Activated CD4-positive, alpha-beta T cell treated with anti-CD3 and anti-CD28 coated beads, Interleukin-2, amount 50 U/mL, for 16 hours (primary cell): ENCODE results near the gene POFUT1.

Experiments
- DNase-seq: peaks from one replicate; pipeline ENCODE4 v3.0.0-alpha.2; 2020

POFUT1 gene

DNA sequence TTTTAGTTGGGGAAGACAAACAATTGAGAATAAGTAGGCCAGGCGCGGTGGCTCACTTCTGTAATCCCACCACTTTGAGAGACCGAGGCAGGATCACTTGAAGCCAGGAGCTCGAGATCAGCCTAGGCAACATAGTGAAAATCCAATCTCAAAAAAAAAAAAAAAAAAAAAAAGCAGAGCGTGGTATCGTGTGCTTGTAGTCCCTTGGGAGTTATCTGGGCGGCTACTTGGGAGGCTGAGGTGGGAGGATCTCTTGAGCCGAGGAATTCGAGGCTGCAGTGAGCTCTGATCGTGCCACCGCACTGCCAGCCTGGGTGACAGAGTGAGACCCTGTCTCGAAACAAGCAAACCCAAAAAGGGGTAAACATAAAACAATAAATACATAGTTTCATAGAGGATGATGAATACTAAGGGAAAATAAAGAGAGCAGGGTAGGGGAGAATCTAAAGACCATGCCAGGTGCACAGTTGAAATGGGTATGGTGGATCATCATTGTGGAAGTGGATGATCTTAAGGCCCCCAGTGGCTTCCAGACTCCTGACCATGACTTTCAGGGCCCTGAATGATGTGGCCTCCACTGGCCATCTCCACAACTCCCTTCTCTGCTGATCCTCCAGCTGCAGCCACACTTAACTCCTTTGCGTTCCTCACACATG is 947 bp downstream of the POFUT1 start:
- DNase-seq = no peak

- DNase-seq = no peak
These were observed 2.3 kb downstream of the POFUT1 start for GRCh38 chr20:32209850-32210605.

- no peak for DNase-seq
These were observed 6.2 kb downstream of the POFUT1 start for GRCh38 chr20:32213870-32214269.

DNA sequence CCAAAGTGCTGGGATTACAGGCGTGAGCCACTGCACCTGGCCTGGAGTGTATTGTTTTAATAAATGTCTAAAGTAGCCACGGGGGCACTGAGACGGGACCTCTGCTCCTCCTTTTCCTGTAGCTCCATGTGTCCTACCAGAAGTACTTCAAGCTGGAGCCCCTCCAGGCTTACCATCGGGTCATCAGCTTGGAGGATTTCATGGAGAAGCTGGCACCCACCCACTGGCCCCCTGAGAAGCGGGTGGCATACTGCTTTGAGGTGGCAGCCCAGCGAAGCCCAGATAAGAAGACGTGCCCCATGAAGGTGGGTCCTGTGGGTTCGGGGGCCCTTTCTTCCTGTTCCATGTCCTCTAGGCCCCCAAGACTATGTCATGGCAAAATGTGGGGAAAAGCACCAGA is 7.5 kb downstream of the POFUT1 start:
- DNase-seq = no peak

DNA sequence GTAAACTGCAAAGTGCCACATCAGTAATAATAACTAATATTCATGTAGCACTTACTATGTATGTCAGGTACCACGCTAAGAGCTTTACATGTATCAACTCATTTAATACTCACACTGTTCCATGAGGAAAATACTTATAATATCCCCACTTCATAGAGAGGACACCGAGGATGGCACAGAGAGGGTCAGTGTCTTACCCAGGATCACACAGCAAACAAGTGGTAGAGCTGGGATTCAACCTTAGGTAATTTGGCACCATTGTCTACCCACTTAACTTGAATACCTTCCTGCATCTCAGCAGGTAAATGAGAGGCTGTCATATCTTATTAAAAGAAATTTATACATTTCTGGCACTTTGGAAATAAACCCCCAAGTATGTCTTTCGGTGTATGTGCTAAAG is 8.0 kb downstream of the POFUT1 start:
- no peak for DNase-seq

DNA sequence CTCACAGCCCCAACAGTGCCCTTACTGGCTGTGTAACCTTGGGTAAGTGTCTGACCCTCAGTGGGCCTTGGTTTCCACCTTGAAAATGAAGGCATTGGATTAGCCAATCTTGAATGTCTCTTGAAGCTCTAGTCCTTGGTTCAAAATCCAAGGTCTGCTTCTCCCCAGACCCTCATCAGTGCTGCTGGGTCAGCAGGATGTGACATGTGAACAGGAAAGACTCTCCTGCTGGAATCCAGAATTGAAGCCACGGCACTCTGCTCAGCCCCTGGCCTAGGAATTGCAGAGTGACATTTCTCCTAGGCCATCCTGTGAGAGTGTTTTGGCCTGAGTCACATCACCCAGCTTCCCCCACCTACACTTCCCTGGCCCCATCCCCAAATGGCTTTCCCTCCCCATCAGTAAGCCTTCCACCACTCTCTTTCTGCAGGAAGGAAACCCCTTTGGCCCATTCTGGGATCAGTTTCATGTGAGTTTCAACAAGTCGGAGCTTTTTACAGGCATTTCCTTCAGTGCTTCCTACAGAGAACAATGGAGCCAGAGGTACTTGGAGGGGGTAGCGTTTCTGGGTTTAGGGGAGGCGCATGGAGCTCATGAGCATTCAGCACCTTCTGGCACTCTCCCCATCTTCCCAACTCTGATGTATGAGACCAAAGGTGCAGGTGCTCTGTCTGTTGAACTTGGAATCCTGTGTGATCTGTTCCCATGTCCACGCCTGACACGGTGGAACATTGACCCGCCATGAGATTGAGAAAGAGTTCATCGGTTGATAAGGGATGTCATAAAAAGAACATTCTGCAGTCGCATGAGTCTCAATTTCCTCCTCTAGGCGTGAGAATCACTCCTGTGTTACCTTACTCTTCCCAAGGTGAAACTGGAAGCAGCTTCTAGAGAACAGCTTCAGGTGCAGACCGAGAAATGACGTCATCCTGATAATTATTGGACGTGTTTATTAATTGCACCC is 8.8 kb downstream of the POFUT1 start:
- DNase-seq = no peak

DNA sequence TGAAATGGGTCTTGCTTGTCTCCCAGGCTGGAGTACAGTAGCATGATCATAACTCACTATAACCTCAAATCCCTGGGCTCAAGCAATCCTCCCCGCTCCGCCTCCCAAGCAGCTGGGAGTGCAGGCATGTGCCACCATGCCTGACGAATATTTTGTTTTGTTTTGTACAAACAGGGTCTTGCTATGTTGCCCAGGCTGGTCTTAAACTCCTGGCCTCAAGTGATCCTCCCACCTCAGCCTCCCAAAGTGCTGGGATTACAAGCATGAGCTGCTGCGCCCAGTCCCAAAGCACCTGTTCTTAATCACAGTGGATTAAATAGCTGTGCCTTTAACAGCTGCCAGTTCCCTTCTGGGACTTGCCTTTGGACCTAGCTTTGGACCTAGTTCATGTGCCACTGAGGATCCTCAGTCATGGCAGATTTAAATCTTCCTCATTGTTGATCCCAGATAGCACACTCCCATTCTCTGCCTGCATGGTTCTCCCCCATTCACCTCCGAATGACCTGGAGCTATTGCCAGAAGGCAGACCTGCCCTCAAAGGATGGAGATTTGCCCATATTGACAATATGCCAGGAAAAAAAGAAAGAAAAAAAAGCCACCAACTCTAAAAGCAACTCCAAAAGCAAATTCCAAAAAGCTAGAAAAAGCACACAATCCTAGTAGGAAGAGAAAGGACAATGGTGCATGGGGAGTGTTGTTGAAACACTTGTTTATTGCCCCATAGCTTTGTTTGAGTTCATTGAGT is 10.6 kb downstream of the POFUT1 start:
- no peak for DNase-seq

DNA sequence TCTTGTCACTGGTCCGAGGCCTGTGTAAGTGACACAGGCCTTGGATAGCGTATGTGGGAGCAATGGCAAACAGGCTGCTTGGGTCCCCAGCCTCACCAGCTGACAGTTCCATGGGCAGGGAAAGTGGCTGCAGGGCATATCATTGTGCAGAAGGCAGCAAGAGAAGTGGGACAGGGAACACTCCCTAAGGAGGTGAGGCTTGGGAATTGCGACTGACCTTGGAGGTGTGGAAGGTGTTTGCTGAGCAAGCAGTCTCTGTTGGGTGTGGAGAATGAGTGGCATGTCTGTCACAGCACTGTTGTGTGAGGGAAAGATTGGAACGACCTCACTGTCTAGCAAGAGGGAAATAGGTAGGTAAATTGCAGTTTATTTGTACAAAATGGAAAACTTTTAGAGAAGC is 16.8 kb downstream of the POFUT1 start:
- DNase-seq = no peak

DNA sequence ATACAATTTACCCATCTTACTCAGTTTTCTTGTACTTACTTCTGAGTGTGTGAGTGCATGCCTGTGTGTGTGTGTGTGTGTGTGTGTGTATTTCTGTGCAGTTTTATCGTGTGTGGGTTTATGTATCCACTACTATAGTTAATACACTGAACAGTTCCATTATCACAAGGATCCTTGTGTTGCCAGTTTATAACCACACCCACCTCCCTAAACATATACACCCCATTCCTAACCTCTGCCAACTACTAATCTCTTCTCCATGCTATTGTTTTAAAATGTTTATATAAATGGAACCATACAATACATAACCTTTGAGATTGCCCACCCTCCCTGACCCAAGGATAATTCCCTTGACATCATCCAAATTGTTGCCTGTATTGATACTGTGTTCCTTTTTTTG is 18.7 kb downstream of the POFUT1 start:
- DNase-seq = no peak

- no peak for DNase-seq
These were observed 19.6 kb downstream of the POFUT1 start for GRCh38 chr20:32227306-32227705.

- no peak for DNase-seq
These were observed 20.3 kb downstream of the POFUT1 start for GRCh38 chr20:32227744-32228688.

GRCh38 chr20:32229251-32229747 is 21.6 kb downstream of the POFUT1 start:
- no peak for DNase-seq

- no peak for DNase-seq
These were observed 23.0 kb downstream of the POFUT1 start for GRCh38 chr20:32230707-32231106.

GRCh38 chr20:32231245-32231644 is 23.6 kb downstream of the POFUT1 start:
- no peak for DNase-seq

DNA sequence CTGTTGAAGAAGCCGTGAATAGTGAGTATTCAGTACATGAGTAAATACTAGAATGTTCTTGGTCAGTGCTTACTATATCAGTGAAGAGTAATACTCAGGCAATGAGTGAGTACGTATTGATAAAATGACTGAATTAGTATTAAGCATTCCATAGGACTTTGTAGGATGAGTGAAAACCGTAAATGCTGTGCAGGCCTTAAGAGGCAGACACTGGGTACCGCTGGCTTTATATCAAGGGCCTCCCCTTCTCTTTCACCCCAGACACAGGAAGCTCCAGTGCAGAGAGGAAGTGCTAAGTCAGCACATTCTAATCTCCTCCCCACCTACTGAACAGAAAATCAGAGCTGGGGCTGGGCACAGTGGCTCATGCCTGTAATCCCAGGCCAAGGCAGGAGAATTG is 24.2 kb downstream of the POFUT1 start:
- DNase-seq = peak; percentile 82

- no peak for DNase-seq
These were observed 24.7 kb downstream of the POFUT1 start for GRCh38 chr20:32232326-32232886.

- no peak for DNase-seq
These were observed 25.6 kb downstream of the POFUT1 start for GRCh38 chr20:32233286-32233685.

- no peak for DNase-seq
These were observed 26.6 kb downstream of the POFUT1 start for GRCh38 chr20:32234135-32234808.

DNA sequence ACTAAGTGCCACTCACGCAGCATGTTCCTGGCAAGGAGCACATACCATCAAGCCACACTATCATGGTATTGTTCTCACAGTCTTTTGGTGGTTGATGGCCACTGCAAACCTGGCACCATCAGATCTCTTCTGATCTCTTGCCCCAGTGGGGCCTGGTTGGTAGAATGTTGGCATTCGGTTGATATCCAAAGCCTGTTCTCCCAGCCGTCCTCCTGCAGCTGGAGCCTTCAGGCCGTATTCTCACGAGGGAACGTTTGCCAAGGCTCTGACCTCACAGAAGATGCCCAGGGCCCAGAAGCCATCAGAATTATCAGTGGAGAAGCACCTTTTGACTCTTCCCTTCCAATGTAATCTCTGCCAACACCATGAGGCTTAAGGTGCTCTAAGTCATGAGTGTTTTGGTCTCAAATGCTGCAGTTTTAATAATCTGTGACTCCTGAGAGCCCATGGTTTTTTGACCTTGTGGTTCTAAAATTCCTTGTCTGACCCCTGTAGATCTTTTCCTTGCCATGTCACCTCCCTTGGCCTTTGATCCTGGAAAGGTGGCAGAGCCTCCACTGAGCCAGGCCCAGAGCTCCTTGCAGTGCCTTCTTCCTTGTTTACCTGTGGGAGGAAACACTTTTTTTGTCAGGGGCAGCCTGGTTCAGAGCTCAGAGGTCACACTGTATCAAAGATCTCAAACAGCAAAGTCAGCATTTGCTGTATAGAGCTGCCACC is 27.8 kb downstream of the POFUT1 start:
- DNase-seq = no peak

- no peak for DNase-seq
These were observed 28.4 kb downstream of the POFUT1 start for GRCh38 chr20:32236048-32236533.
